SK-N-SH (cell line): ENCODE data around the gene SNX10. TPM values are rescaled to one million over a fixed set of nuclear protein-coding genes. Genes with fewer than 3 reads are reported as not detected.

Experiments used
- CTCF ChIA-PET: fragments of 300-600, 350-600 bp; formaldehyde crosslinking; extraction: SDS; loops from one replicate; lab custom pipeline; 2021; lab: Yijun Ruan, JAX
- POLR2A ChIA-PET: fragments of 350-600 bp; sonication (Branson Sonifier 250); formaldehyde crosslinking; extraction: SDS; loops from one replicate; lab custom pipeline; 2020; ENCODE audit warnings: antibody characterized with exemption, inconsistent platforms; lab: Yijun Ruan, JAX
- DNase-seq: peaks from one replicate; pipeline ENCODE4 v3.0.0; 2012
- H2AFZ ChIP-seq: fragments of 200-600 bp; sonication (generic); 2 replicates; pipeline ENCODE4 v1.8.1; 2016; ENCODE audit warnings: antibody characterized with exemption, mild to moderate bottlenecking, low read depth
- H3F3A ChIP-seq: fragments of 200-600 bp; sonication (generic); replicated peaks from 2 replicates; pipeline ENCODE3; 2016; ENCODE audit warnings: antibody characterized with exemption, mild to moderate bottlenecking; ENCODE audit not compliant: insufficient read depth
- H3K27ac ChIP-seq, 2 experiments: fragments of 200-500 bp in 1 of 2; fragments of 200-600 bp in 1 of 2; sonication (Bioruptor generic) in 1 of 2; sonication (generic), shearing (Covaris generic) in 1 of 2; 2 replicates each; pipeline versions ENCODE4 v1.5.1 to v1.6.1; 2014 to 2016; ENCODE audit warnings: low read depth in 2 of 2, inconsistent platforms in 1 of 2, low read length in 1 of 2, mild to moderate bottlenecking in 1 of 2, mixed read lengths in 1 of 2
- H3K27me3 ChIP-seq: fragments of 200-600 bp; sonication (generic), shearing (Covaris generic); 2 replicates; pipeline ENCODE4 v1.6.1; 2016; ENCODE audit warnings: mixed run types; ENCODE audit not compliant: insufficient read depth
- H3K36me3 ChIP-seq, 2 experiments: fragments of 200-500 bp in 1 of 2; fragments of 200-600 bp in 1 of 2; sonication (Bioruptor generic) in 1 of 2; sonication (generic) in 1 of 2; replicated peaks in 1 of 2; 2 replicates each; pipeline versions ENCODE3 to v1.5.1; 2014 to 2016; ENCODE audit warnings: low read length in 1 of 2, mild to moderate bottlenecking in 1 of 2; ENCODE audit not compliant: insufficient read depth in 2 of 2, control insufficient read depth in 1 of 2
- H3K4me1 ChIP-seq, 2 experiments: fragments of 200-500 bp in 1 of 2; fragments of 200-600 bp in 1 of 2; sonication (Bioruptor generic) in 1 of 2; sonication (generic), shearing (Covaris generic) in 1 of 2; 2 replicates each; pipeline versions ENCODE4 v1.5.1 to v1.6.1; 2014 to 2016; ENCODE audit warnings: low read depth in 1 of 2, low read length in 1 of 2, mixed run types in 1 of 2; ENCODE audit not compliant: insufficient read depth in 2 of 2, control insufficient read depth in 1 of 2
- H3K4me2 ChIP-seq: fragments of 200-600 bp; sonication (generic), shearing (Covaris generic); 2 replicates; pipeline ENCODE4 v1.6.1; 2017; ENCODE audit warnings: mixed run types
- H3K4me3 ChIP-seq, 2 experiments: fragments of 200-500 bp in 1 of 2; fragments of 200-600 bp in 1 of 2; sonication (Bioruptor generic) in 1 of 2; sonication (generic), shearing (Covaris generic) in 1 of 2; 2 replicates each; pipeline versions ENCODE4 v1.5.1 to v1.8.1; 2014 to 2016; ENCODE audit warnings: low read depth in 2 of 2, inconsistent platforms in 1 of 2, low read length in 1 of 2, mild to moderate bottlenecking in 1 of 2, mixed read lengths in 1 of 2, moderate library complexity in 1 of 2
- H3K79me2 ChIP-seq: fragments of 200-600 bp; sonication (generic); 2 replicates; pipeline ENCODE4 v1.8.1; 2017; ENCODE audit warnings: mild to moderate bottlenecking; ENCODE audit not compliant: insufficient read depth
- H3K9ac ChIP-seq: fragments of 200-600 bp; sonication (generic); 2 replicates; pipeline ENCODE4 v1.6.1; 2017; ENCODE audit warnings: mixed run types
- H3K9me2 ChIP-seq: fragments of 200-600 bp; sonication (generic); 2 replicates; pipeline ENCODE4 v1.6.1; 2017; ENCODE audit warnings: mixed run types
- H3K9me3 ChIP-seq: fragments of 200-600 bp; sonication (generic); 2 replicates; pipeline ENCODE4 v1.6.1; 2017; ENCODE audit warnings: mixed run types, mild to moderate bottlenecking, moderate library complexity
- H4K20me1 ChIP-seq: fragments of 200-600 bp; sonication (generic); 2 replicates; pipeline ENCODE4 v1.6.1; 2017; ENCODE audit warnings: mild to moderate bottlenecking, mixed run types; ENCODE audit not compliant: insufficient read depth
- CHD2 ChIP-seq: fragments of 150-350 bp; IDR thresholded peaks from 2 replicates; pipeline ENCODE4 v1.6.1; 2018; ENCODE audit warnings: low read length; ENCODE audit not compliant: partially characterized antibody
- CTCF ChIP-seq: fragments of 200-600 bp; sonication (generic); IDR thresholded peaks from 2 replicates; pipeline ENCODE4 v1.6.1; 2017; ENCODE audit warnings: antibody characterized with exemption, mild to moderate bottlenecking, moderate library complexity
- ELF1 ChIP-seq: IDR thresholded peaks from 2 replicates; pipeline ENCODE4 v1.4.0; 2012
- EP300 ChIP-seq, 2 experiments: IDR thresholded peaks; 2 replicates each; pipeline versions ENCODE4 v1.4.0 to v1.6.1; 2012; ENCODE audit warnings: borderline replicate concordance in 1 of 2, low read depth in 1 of 2, low read length in 1 of 2
- FOXJ3 ChIP-seq: sonication (generic); formaldehyde crosslinking; IDR thresholded peaks from 2 replicates; pipeline ENCODE4 v1.5.1; 2020; ENCODE audit warnings: mild to moderate bottlenecking, missing genetic modification reagents
- FOXM1 ChIP-seq: IDR thresholded peaks from 2 replicates; pipeline ENCODE4 v1.4.0; 2012; ENCODE audit warnings: low read depth, mild to moderate bottlenecking
- GABPA ChIP-seq: IDR thresholded peaks from 2 replicates; pipeline ENCODE4 v1.4.0; 2012; ENCODE audit warnings: low read depth, mild to moderate bottlenecking
- GATA2 ChIP-seq: sonication (generic); formaldehyde crosslinking; IDR thresholded peaks from 2 replicates; pipeline ENCODE4 v1.5.0; 2020; ENCODE audit warnings: mild to moderate bottlenecking, missing genetic modification reagents
- JUND ChIP-seq: IDR thresholded peaks from 2 replicates; pipeline ENCODE4 v1.4.0; 2012
- MEF2A ChIP-seq: IDR thresholded peaks from 2 replicates; pipeline ENCODE4 v1.4.0; 2012; ENCODE audit warnings: low read depth, borderline replicate concordance
- MXI1 ChIP-seq: IDR thresholded peaks from 2 replicates; pipeline ENCODE4 v1.6.1; 2012; ENCODE audit warnings: mild to moderate bottlenecking, low read depth, low read length, improper control_type of control experiment
- NFIC ChIP-seq: IDR thresholded peaks from 2 replicates; pipeline ENCODE4 v1.4.0; 2012; ENCODE audit warnings: borderline replicate concordance
- POLR2AphosphoS5 ChIP-seq: IDR thresholded peaks from 2 replicates; pipeline ENCODE4 v1.6.1; 2012; ENCODE audit warnings: low read depth, low read length
- RAD21 ChIP-seq: IDR thresholded peaks from 2 replicates; pipeline ENCODE4 v1.6.1; 2012; ENCODE audit warnings: mild to moderate bottlenecking, low read length
- RCOR1 ChIP-seq: fragments of 150-350 bp; IDR thresholded peaks from 2 replicates; pipeline ENCODE4 v1.6.1; 2017; ENCODE audit warnings: antibody characterized with exemption, low read length
- REST ChIP-seq: IDR thresholded peaks from 2 replicates; pipeline ENCODE4 v1.6.1; 2012; ENCODE audit warnings: mild to moderate bottlenecking, low read depth, low read length, moderate library complexity
- RFX5 ChIP-seq: IDR thresholded peaks from 2 replicates; pipeline ENCODE4 v1.6.1; 2012; ENCODE audit warnings: mild to moderate bottlenecking, improper control_type of control experiment, low read length
- RXRA ChIP-seq: IDR thresholded peaks from 2 replicates; pipeline ENCODE4 v1.4.0; 2012; ENCODE audit warnings: low read depth, mild to moderate bottlenecking, borderline replicate concordance
- SMC3 ChIP-seq: IDR thresholded peaks from 2 replicates; pipeline ENCODE4 v1.6.1; 2012; ENCODE audit warnings: low read depth, low read length, improper control_type of control experiment
- TAF1 ChIP-seq: IDR thresholded peaks from 2 replicates; pipeline ENCODE4 v1.6.1; 2012; ENCODE audit warnings: low read depth, mild to moderate bottlenecking, low read length, moderate library complexity, borderline replicate concordance
- TCF12 ChIP-seq: IDR thresholded peaks from 2 replicates; pipeline ENCODE4 v1.4.0; 2012
- TEAD4 ChIP-seq: IDR thresholded peaks from 2 replicates; pipeline ENCODE4 v1.4.0; 2012; ENCODE audit warnings: mild to moderate bottlenecking, borderline replicate concordance; ENCODE audit not compliant: insufficient read depth
- YY1 ChIP-seq: IDR thresholded peaks from 2 replicates; pipeline ENCODE4 v1.4.0; 2012; ENCODE audit warnings: low read depth, mild to moderate bottlenecking
- WGBS: methylation state at CpG from one replicate; pipeline ENCODE4 v1.1.6; 2017; ENCODE audit warnings: low lambda C conversion rate; 5-methylcytosine and 5-hydroxymethylcytosine counted together
- polyA plus RNA-seq, 3 experiments: library from polyadenylated mRNA; depleted of rRNA; stranded (reverse); fragments of >200 nt; gene quantifications; 2 replicates each; pipeline ENCODE4 v1.2.3, GENCODE V29; 2012
- TF ChIP-seq, protein P1 (sequence below): IDR thresholded peaks from 2 replicates; pipeline ENCODE4 v1.4.0; 2012; ENCODE audit warnings: low read depth, borderline replicate concordance
- TF ChIP-seq, protein P2 (sequence below): IDR thresholded peaks from 2 replicates; pipeline ENCODE4; 2012

SNX10 gene
- polyA plus RNA-seq, 1 of the 3 experiments (the other 2 are of a cell fraction), result 0.02 TPM

DNA sequence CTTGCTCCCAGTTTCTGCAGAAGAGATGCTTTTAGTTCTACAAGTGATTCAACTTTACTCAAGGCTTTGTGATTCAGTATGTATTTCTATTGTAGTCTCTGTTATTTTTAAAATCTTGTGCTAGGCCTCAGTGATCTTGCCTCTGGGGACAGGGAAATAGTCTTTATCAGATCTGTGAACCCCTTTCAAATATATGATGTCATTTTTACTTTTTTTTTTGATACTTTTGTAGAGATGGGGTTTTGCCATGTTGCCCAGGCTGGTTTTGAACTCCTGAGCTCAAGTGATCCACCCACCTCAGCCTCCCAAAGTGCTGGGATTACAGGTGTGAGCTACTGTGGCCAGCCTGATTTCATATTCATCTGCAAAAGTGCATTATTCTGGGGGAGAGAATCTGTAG, 3.4 kb downstream of the SNX10 start:
- CTCF ChIA-PET, result interaction anchor here (0.8 to 1.2 kb wide), 2 partner anchors 51 to 204 kb away, joined by 3 read pairs; no protein-coding TSS in a partner anchor
- Histone ChIP-seq H3K9me2 (no peaks in the 10 kb centered on the region), H3K4me1 (peaks cover 0 to 9% of the 10 kb centered on the region in 2 experiments; a peak in 1 of 4 replicates)

DNA sequence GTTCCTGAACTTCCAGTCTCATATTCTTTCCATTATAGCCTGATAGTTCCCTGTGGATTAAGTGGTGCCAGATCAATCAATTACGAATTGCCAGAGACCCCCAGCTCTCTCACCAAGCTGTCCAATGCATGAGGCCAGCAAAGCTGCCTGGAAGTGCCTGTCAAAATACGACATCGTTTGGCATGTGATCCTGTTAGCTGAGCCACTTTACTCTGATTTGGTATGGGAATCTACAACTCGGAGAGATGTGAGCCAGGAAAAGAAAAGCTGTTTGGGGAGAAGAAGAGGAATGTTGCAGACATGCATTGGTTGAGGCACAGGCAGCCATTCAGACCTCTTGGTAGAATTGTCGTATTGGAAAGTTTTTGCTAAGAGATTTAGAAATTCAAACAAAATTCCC, 3.9 kb downstream of the SNX10 start:
- no peaks in the 10 kb centered on the region for H3K9me3 ChIP-seq
- TF ChIP-seq CHD2 (no peak), REST (no peak), CTCF (no peak), FOXJ3 (CRISPR knock-in tag) (no peak), GABPA (no peak), POLR2AphosphoS5 (no peak), JUND (no peak)
- H3K9ac ChIP-seq, result no peak overlapping the region
- CTCF ChIA-PET, result interaction anchor here (0.8 to 1.2 kb wide), 2 partner anchors 52 to 205 kb away, joined by 3 read pairs; no protein-coding TSS in a partner anchor
- no peaks in the 10 kb centered on the region for H4K20me1 ChIP-seq
- H3K4me2 ChIP-seq, result no peak overlapping the region
- H3K36me3 ChIP-seq, result no peaks in the 10 kb centered on the region
- POLR2A ChIA-PET, result no interaction called here
- no peaks in the 10 kb centered on the region for H3K27me3 ChIP-seq
- DNase-seq, result no peak
- no peak overlapping the region for H3K27ac ChIP-seq
- H3K9me2 ChIP-seq, result no peaks in the 10 kb centered on the region
- H3F3A ChIP-seq, result no peaks in the 10 kb centered on the region
- H3K79me2 ChIP-seq, result no peaks in the 10 kb centered on the region
- H3K4me1 ChIP-seq, result peaks cover 0 to 9% of the 10 kb centered on the region in 2 experiments; a peak in 1 of 4 replicates
- no peak overlapping the region for H2AFZ ChIP-seq
- WGBS, result 70% methylated on average over 5 of the region's 5 CpGs
- H3K4me3 ChIP-seq, result no peak overlapping the region

More for the DNA sequence above, 3.4 kb downstream of the SNX10 start:
- Histone ChIP-seq H3K79me2 (no peaks in the 10 kb centered on the region), H3K27ac (no peak overlapping the region), H3K36me3 (no peaks in the 10 kb centered on the region), H3K4me2 (no peak overlapping the region), H2AFZ (no peak overlapping the region), H3K27me3 (no peaks in the 10 kb centered on the region), H3K4me3 (no peak overlapping the region), H4K20me1 (no peaks in the 10 kb centered on the region), H3K9ac (no peak overlapping the region), H3K9me3 (no peaks in the 10 kb centered on the region), H3F3A (no peaks in the 10 kb centered on the region)
- no peak for TF ChIP-seq MEF2A
- no peak for TF ChIP-seq RFX5
- TF ChIP-seq, protein P1, sequence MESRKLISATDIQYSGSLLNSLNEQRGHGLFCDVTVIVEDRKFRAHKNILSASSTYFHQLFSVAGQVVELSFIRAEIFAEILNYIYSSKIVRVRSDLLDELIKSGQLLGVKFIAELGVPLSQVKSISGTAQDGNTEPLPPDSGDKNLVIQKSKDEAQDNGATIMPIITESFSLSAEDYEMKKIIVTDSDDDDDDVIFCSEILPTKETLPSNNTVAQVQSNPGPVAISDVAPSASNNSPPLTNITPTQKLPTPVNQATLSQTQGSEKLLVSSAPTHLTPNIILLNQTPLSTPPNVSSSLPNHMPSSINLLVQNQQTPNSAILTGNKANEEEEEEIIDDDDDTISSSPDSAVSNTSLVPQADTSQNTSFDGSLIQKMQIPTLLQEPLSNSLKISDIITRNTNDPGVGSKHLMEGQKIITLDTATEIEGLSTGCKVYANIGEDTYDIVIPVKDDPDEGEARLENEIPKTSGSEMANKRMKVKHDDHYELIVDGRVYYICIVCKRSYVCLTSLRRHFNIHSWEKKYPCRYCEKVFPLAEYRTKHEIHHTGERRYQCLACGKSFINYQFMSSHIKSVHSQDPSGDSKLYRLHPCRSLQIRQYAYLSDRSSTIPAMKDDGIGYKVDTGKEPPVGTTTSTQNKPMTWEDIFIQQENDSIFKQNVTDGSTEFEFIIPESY, result no peak
- no peak for TF ChIP-seq TEAD4
- no peak for TF ChIP-seq SMC3
- no peak for TF ChIP-seq TAF1
- no peak for TF ChIP-seq MXI1
- TF ChIP-seq GATA2 (CRISPR knock-in tag), result no peak
- TF ChIP-seq RCOR1, result no peak
- TF ChIP-seq FOXJ3 (CRISPR knock-in tag), result no peak
- TF ChIP-seq YY1, result no peak
- no peak for TF ChIP-seq ELF1
- TF ChIP-seq RAD21, result no peak
- no peak for TF ChIP-seq FOXM1
- TF ChIP-seq RXRA, result no peak
- TF ChIP-seq NFIC, result no peak
- TF ChIP-seq TCF12, result no peak
- no peak for TF ChIP-seq EP300 (IDR thresholded peaks at IDR 0.05; ENCODE audit: borderline replicate concordance in 1 of 2, low read depth in 1 of 2, low read length in 1 of 2)
- TF ChIP-seq, protein P2, sequence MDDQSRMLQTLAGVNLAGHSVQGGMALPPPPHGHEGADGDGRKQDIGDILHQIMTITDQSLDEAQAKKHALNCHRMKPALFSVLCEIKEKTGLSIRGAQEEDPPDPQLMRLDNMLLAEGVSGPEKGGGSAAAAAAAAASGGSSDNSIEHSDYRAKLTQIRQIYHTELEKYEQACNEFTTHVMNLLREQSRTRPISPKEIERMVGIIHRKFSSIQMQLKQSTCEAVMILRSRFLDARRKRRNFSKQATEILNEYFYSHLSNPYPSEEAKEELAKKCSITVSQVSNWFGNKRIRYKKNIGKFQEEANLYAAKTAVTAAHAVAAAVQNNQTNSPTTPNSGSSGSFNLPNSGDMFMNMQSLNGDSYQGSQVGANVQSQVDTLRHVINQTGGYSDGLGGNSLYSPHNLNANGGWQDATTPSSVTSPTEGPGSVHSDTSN, result no peak
- POLR2A ChIA-PET, result no interaction called here
- no peak for DNase-seq
